ENCODE measurements around the gene CELA1.

DNA sequence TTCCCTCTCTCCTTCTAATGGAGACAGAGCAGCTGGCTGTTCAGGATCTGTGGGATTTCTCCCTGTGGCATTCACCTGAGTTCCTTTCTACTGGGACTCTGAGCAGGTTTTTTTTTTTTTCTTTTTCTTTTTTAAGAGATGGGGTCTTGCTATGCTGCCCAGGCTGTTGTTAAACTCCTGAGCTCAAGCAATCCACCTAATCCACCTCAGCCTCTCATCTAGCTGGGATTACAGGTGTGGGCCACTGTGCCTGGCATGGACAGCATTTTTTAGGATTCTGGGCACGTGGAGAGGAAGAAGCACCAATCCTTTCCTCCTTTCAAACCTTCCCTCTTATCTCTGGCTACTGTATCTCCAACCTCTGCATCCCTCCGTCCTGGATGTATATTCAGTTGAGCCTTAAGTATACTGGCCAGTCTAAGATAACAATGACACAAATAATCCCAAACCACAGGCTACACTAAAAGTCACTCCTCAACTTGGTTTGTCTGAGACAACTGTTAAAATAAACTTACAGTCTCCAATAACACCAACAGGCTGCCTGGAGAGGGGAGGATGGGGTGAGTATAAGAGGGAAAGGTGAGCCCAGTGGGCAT is 16.4 kb upstream of the CELA1 start:
- TF ChIP-seq POLR2AphosphoS5 (IDR thresholded peaks at IDR 0.05; ENCODE audit: low read depth) = no peak
- TF ChIP-seq, protein P1, sequence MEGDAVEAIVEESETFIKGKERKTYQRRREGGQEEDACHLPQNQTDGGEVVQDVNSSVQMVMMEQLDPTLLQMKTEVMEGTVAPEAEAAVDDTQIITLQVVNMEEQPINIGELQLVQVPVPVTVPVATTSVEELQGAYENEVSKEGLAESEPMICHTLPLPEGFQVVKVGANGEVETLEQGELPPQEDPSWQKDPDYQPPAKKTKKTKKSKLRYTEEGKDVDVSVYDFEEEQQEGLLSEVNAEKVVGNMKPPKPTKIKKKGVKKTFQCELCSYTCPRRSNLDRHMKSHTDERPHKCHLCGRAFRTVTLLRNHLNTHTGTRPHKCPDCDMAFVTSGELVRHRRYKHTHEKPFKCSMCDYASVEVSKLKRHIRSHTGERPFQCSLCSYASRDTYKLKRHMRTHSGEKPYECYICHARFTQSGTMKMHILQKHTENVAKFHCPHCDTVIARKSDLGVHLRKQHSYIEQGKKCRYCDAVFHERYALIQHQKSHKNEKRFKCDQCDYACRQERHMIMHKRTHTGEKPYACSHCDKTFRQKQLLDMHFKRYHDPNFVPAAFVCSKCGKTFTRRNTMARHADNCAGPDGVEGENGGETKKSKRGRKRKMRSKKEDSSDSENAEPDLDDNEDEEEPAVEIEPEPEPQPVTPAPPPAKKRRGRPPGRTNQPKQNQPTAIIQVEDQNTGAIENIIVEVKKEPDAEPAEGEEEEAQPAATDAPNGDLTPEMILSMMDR (IDR thresholded peaks at IDR 0.05; ENCODE audit: insufficient read depth, low read length) = no peak

Data from HL-60 (cell line).